Measurements from ENCODE around the gene RIPOR1.
A peak's percentile ranks its signal among the peaks of the same experiment; 100 is the strongest.

RIPOR1 gene

DNA sequence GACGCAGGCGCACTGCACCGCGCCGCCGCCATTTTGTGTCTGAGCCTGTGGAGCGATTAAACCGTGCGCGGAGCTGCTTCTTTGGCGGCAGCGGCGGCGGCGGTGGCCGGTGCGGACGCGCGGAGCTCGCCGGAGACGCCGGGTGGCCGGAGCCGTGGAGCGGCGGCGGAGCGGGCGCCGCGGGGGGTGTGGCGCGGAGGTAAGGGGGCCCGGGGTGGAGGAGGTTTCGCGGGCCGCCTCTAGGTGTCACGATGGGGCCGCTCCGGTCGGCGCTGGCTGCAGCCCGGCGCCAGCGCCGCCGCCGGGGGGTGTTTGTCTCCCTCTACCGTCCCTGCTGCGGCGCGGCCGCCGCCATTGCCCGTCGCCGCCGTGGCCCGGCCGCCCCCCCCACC is 33.9 kb downstream of the RIPOR1 start, which contains the start of gene CTCF:
Gene CTCF (plus strand): TSS at position 1 of the 392 bp plus-strand sequence. CDS start 48,307 bp downstream, outside the sequence.
- FAIRE-seq (peak; percentile 56), DNase-seq (ENCODE audit: insufficient read length, low spot score) (no peak)
- TF ChIP-seq POU2F2 (IDR thresholded peaks at IDR 0.05; ENCODE audit: low read depth, low read length) (no peak), POLR2A (IDR thresholded peaks at IDR 0.05; ENCODE audit: low read depth, low read length) (no peak), PAX5 (IDR thresholded peaks at IDR 0.05; ENCODE audit: insufficient read depth, low read length, severe bottlenecking) (no peak), POLR2AphosphoS5 (IDR thresholded peaks at IDR 0.05; ENCODE audit: low read depth, low read length) (no peak)

DNA sequence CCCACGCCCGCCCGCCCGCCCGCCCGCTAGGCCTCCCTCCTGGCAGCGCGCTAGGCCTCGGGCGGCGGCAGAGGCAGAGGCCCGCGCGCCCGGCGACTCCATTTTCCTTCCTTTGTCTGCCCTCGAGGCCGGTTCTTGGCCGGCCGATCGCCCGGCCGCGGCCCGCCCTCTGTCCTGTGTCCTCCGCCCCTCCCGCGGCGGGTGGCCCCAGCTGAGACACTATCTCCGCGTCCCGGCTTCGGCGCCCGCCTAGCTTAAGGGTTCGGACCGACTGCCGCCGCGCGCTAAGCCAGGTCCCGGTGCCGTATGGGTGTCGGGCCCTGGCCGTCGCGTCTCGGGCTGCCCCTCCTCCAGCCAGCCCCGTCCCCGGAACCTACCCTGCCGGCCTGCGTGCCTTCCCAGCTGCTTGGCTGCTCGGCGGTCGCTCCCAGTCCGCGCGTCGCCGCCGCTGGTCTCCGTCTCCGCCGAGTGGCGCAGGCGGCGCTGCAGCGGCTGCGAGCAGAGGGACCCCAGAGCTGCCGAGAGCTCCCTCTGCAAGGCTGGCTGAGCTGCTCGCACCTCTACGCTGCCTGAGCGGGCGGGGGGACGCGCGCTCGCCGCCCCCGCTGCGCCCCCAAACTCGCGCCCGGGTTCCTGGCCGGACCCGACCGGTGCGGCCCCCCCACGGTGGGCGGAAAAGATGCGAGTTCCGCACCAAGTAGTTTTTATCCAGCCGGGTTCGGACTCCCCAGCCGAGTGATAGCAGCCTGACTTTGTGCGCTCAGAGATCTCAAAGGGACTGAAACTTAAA is 34.5 kb downstream of the RIPOR1 start:
- no peak for DNase-seq (ENCODE audit: insufficient read length, low spot score)
- peak; percentile 9 for FAIRE-seq
- TF ChIP-seq POU2F2 (IDR thresholded peaks at IDR 0.05; ENCODE audit: low read depth, low read length) (no peak), POLR2A (IDR thresholded peaks at IDR 0.05; ENCODE audit: low read depth, low read length) (peak; percentile 54; the same call in 1 of the 2 replicates), TAF1 (IDR thresholded peaks at IDR 0.05; ENCODE audit: low read depth, low read length) (peak; percentile 35; the same call in 1 of the 2 replicates), SPI1 (IDR thresholded peaks at IDR 0.05; ENCODE audit: low read depth, low read length) (no peak), POLR2AphosphoS5 (IDR thresholded peaks at IDR 0.05; ENCODE audit: low read depth, low read length) (peak; percentile 58; the same call in 1 of the 2 replicates)

DNA sequence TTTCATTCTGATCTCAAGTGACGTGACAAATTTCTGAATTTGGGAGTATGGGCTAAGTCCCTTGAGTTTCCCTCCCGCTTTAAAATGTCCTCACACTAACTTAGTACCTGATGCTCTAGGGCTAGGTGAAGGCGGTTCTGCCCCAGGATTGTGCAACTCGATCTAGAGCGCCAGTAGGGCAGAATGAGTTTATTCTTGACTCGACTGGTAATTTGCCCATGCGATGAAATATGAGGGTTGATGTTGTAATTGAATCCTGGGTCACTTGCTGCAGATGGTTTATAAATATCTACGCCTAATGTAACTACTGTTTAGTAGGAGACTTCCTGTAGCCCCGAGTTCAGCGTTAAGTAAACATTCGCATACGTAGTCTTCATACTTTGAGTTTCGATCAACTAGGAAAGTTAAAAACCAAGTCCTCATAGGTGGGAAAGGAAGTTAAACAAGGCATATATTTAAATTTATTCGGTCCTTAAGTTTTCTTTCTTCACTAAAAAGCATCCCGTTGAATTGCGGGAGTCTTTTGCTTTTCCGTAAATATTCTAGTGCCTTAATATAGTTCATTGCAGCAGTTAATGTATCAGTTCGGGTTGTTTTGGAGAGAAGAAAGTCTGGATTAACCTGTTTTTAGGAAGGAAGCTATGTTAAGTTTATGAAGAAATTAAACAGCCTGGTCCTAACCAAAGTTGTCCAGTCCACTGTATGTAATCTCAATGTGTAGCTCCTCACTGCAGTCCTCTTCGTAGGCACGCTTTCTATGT is 35.3 kb downstream of the RIPOR1 start:
- FAIRE-seq (peak; percentile 62), DNase-seq (ENCODE audit: insufficient read length, low spot score) (no peak)
- TF ChIP-seq PAX5 (IDR thresholded peaks at IDR 0.05; ENCODE audit: insufficient read depth, low read length, severe bottlenecking) = no peak

DNA sequence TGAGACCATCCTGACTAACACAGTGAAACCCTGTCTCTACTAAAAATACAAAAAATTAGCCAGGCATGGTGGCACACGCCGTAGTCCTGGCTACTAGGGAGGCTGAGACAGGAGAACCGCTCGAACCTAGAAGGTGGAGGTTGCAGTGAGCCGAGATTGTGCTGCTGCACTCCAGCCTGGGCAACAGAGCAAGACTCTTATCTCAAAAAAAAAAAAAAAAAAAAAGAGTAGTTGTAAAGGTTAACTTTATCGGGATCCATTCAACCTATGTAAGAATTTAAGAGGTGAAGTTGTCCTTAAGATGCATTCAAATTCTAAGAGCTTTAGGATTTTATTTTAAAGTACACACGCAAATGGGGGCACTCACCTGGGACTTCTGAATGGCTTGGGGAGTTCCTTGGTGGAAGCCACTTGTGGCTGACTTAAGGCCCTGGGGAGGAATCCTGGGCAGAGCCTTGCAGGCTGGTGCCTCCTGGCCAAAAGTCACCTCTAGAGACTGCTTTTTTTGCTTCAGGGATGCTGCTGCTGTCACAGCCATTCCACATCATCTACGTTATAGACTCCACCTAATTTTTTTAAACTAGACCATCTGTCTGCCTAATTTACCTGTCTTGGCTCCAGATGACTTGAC is 37.0 kb downstream of the RIPOR1 start:
- TF ChIP-seq POLR2AphosphoS5 (IDR thresholded peaks at IDR 0.05; ENCODE audit: low read depth, low read length) = no peak
- no peak for TF ChIP-seq SPI1 (IDR thresholded peaks at IDR 0.05; ENCODE audit: low read depth, low read length)
- no peak for TF ChIP-seq POU2F2 (IDR thresholded peaks at IDR 0.05; ENCODE audit: low read depth, low read length)
- TF ChIP-seq TAF1 (IDR thresholded peaks at IDR 0.05; ENCODE audit: low read depth, low read length) = no peak
- no peak for TF ChIP-seq PAX5 (IDR thresholded peaks at IDR 0.05; ENCODE audit: insufficient read depth, low read length, severe bottlenecking)
- no peak for TF ChIP-seq POLR2A (IDR thresholded peaks at IDR 0.05; ENCODE audit: low read depth, low read length)
- no peak for FAIRE-seq
- DNase-seq (ENCODE audit: insufficient read length, low spot score) = no peak

DNA sequence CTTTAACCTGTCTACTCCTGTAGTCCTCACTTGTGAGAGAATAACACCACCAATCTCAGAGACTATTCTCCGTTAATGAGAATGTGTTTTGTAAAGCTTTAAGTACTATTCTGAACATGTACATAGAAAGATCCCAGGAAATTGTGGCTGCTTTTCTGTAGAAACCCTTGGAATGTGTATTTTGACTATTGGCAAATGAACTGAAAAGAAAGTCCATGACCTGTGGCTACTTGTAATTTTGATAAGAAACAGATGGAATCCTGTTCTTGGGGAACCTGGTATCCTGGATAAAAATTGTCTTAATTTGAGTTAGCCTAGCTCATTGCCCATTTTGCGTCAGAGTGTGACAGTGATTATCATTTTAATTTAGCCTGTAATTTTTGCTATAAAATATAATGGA is 42.8 kb downstream of the RIPOR1 start:
- no peak for DNase-seq (ENCODE audit: insufficient read length, low spot score)
- FAIRE-seq = no peak
- TF ChIP-seq PAX5 (IDR thresholded peaks at IDR 0.05; ENCODE audit: insufficient read depth, low read length, severe bottlenecking) = no peak
- no peak for TF ChIP-seq TAF1 (IDR thresholded peaks at IDR 0.05; ENCODE audit: low read depth, low read length)
- TF ChIP-seq POLR2AphosphoS5 (IDR thresholded peaks at IDR 0.05; ENCODE audit: low read depth, low read length) = no peak
- TF ChIP-seq POU2F2 (IDR thresholded peaks at IDR 0.05; ENCODE audit: low read depth, low read length) = no peak
- no peak for TF ChIP-seq SPI1 (IDR thresholded peaks at IDR 0.05; ENCODE audit: low read depth, low read length)
- no peak for TF ChIP-seq POLR2A (IDR thresholded peaks at IDR 0.05; ENCODE audit: low read depth, low read length)

DNA sequence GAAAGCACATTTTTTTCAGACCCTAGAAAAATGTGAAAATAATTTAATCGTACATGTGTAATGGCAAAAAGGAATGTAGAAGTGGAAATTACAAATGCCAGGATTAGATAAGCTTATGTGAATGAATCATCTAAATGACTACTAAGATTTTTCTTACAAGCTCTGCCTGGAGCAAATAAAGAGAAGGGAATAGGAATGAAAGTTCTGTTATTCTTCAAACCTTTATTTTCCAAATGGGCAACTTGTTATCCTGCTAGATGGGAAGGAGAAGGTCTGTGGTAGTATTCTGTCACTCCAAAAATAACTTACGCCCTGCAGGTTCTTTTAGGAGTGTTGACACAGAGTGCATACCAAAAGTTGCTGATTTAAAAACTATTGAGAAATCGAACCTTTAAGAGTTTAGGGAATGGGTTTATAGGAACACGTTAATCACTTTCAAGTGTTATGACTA is 43.4 kb downstream of the RIPOR1 start:
- FAIRE-seq (no peak), DNase-seq (ENCODE audit: insufficient read length, low spot score) (no peak)
- TF ChIP-seq POLR2AphosphoS5 (IDR thresholded peaks at IDR 0.05; ENCODE audit: low read depth, low read length) = no peak
- no peak for TF ChIP-seq POLR2A (IDR thresholded peaks at IDR 0.05; ENCODE audit: low read depth, low read length)
- TF ChIP-seq TAF1 (IDR thresholded peaks at IDR 0.05; ENCODE audit: low read depth, low read length) = no peak

DNA sequence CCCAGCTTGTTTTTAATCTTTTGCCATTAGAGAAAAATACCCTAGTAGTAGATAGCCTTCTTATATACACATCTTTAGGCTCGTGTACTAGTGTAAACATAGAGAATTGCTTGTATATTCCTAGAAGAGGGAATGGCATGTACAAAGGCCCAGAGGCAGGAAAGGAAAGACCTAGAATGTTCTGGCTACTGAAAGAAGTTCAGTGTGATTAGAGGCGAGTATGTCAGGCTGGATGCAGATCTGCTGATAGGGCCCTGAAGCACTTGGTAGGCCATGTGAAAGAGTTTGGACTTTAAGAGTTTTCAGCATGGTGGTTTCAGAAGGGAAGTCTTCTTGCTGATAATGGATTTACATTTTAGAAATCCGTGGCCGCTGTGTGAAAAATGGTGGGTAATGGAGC is 51.1 kb downstream of the RIPOR1 start:
- FAIRE-seq (no peak), DNase-seq (ENCODE audit: insufficient read length, low spot score) (no peak)
- TF ChIP-seq SPI1 (IDR thresholded peaks at IDR 0.05; ENCODE audit: low read depth, low read length) (no peak), POLR2AphosphoS5 (IDR thresholded peaks at IDR 0.05; ENCODE audit: low read depth, low read length) (no peak), POLR2A (IDR thresholded peaks at IDR 0.05; ENCODE audit: low read depth, low read length) (no peak), TAF1 (IDR thresholded peaks at IDR 0.05; ENCODE audit: low read depth, low read length) (no peak), PAX5 (IDR thresholded peaks at IDR 0.05; ENCODE audit: insufficient read depth, low read length, severe bottlenecking) (no peak), POU2F2 (IDR thresholded peaks at IDR 0.05; ENCODE audit: low read depth, low read length) (no peak)

DNA sequence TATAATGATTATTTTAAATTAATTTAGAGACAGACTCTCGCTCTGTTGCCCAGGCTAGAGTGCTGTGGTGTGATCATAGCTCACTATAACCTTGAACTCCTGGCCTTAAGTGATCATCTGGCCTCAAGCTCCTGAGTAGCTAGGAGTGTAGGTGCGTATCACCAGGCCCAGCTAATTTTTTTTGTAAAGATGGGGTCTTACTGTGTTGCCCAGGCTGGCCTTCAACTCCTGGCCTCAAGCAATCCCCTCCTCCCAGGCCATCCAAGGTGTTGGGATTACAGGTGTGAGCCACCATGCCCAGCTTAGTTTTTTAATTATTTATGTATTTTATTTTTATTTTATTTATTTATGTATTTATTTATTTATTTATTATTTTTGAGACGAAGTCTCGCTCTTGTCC is 51.6 kb downstream of the RIPOR1 start:
- FAIRE-seq (no peak), DNase-seq (ENCODE audit: insufficient read length, low spot score) (no peak)
- TF ChIP-seq SPI1 (IDR thresholded peaks at IDR 0.05; ENCODE audit: low read depth, low read length) (no peak), POU2F2 (IDR thresholded peaks at IDR 0.05; ENCODE audit: low read depth, low read length) (no peak), PAX5 (IDR thresholded peaks at IDR 0.05; ENCODE audit: insufficient read depth, low read length, severe bottlenecking) (no peak), POLR2AphosphoS5 (IDR thresholded peaks at IDR 0.05; ENCODE audit: low read depth, low read length) (no peak), TAF1 (IDR thresholded peaks at IDR 0.05; ENCODE audit: low read depth, low read length) (no peak), POLR2A (IDR thresholded peaks at IDR 0.05; ENCODE audit: low read depth, low read length) (no peak)

DNA sequence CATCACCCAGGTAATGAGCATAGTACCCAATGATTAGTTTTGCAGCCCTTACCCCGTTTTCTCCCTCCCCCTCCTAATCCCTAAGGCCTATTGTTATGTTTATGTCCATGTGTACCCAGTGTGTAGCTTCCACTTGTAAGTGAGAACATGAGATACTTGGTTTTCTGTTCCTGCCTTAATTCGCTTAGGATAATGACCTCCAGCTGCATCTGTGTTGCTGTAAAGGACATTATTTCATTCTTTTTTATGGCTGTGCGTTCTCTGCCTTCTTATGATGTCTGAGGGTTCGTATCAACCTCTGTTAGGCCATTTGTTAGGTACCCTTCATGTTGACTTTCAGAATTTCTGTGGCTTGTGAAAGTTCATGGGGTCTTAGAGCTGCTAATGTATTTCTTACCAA is 64.7 kb downstream of the RIPOR1 start:
- DNase-seq (ENCODE audit: insufficient read length, low spot score) (no peak), FAIRE-seq (no peak)
- no peak for TF ChIP-seq POU2F2 (IDR thresholded peaks at IDR 0.05; ENCODE audit: low read depth, low read length)

DNA sequence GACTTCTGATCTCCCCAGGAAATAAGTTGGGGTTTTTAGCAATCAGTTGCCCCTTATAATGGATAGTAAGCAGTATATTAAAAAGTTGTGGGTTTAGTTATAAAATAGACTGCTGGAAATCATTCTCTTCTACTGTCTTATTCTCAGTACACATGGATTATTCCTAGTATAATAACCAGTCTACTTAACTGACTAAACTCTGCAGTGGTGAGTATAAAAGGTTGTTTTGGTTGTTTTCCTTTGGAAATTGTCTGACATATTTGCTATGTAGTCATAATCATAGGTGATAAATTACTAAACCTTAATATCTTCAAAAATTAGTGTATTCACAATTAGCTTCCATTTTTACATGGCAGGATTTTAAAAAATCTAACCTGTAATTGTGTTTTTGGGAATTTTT is 65.1 kb downstream of the RIPOR1 start:
- TF ChIP-seq PAX5 (IDR thresholded peaks at IDR 0.05; ENCODE audit: insufficient read depth, low read length, severe bottlenecking) (no peak), TAF1 (IDR thresholded peaks at IDR 0.05; ENCODE audit: low read depth, low read length) (no peak), POLR2AphosphoS5 (IDR thresholded peaks at IDR 0.05; ENCODE audit: low read depth, low read length) (no peak), SPI1 (IDR thresholded peaks at IDR 0.05; ENCODE audit: low read depth, low read length) (no peak), POLR2A (IDR thresholded peaks at IDR 0.05; ENCODE audit: low read depth, low read length) (no peak), POU2F2 (IDR thresholded peaks at IDR 0.05; ENCODE audit: low read depth, low read length) (no peak)
- FAIRE-seq = no peak
- DNase-seq (ENCODE audit: insufficient read length, low spot score) = no peak
